AG08395 (cell line): ENCODE results near the gene CFAP43.

Experiments used
- DNase-seq: peaks from one replicate; pipeline ENCODE4 v3.0.0; 2012; ENCODE audit warnings: mixed read lengths, low spot score

The CFAP43 gene

DNA sequence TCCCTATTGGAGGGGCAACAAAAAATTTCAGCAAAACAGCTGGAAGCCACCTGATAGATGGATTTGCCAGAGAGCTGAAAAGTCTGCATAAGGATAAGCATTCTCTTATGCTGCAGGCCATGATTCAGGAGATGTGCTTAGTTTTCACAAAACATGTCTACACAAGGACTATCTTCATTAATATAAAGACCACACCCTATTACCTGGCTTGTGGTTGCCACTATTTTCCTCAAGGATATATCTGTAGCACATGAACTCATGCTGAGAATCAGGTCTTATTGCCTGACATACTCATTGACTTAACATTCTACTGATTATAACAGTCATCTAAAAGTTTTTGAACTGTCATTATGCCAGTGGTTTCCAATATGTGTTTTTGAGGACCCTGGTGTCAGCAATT is 139.4 kb downstream of the CFAP43 start:
- no peak for DNase-seq

DNA sequence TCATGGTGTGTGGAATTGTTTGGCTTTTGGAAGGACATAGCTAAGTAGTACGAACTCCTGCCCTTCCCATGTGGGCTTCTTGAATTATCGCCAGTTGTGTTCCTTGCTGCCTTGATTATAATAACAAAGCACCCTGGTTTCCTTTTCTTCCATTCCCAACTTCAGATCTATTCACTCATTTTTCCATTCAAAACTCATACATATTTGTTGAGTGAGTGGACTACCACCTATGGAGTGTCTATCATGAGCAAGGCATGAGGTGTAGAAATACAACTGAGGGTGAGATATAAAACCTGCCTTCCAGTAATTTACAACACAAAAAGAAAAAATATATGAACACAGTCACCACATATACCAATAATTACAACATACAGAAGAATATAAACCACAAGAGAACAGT is 141.6 kb downstream of the CFAP43 start:
- DNase-seq = no peak

DNA sequence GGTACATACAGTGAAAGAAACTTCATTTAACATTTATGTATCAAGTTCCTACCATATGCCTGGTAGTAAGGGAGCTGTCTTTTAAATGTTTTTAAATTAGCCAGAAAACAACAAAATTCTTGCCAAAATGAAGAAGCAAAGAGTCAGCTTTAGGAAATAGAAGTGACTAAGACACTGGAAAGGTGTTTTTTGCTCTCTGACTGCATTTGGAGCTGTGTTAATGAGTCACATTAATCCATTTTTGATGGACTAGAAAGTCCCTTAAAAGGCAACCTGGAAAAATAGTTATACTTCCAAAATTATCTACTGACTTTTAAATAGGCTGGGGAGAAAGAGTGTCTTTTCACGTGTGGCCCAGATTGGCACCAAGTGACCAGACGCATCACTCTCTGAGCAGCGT is 142.5 kb downstream of the CFAP43 start:
- no peak for DNase-seq

DNA sequence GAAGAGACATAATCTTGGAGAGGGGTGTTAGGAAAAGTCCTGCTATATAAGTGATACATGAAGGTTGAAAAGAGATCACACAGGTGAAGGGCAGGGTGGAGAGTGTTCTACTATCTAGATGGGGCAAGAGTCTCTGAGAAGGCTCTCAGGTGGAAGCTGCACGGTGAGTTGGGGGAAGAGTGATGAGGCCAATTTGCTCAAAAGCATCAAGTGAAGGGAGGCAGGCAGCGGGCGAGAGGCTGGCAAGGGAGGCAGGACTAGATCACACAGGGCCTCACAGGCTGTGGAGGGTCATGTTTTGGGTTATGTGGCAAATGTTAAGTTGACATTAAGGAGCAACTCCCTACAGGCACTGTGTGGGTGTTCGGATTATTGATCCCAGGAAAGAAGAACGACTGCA is 143.9 kb downstream of the CFAP43 start:
- DNase-seq = no peak

DNA sequence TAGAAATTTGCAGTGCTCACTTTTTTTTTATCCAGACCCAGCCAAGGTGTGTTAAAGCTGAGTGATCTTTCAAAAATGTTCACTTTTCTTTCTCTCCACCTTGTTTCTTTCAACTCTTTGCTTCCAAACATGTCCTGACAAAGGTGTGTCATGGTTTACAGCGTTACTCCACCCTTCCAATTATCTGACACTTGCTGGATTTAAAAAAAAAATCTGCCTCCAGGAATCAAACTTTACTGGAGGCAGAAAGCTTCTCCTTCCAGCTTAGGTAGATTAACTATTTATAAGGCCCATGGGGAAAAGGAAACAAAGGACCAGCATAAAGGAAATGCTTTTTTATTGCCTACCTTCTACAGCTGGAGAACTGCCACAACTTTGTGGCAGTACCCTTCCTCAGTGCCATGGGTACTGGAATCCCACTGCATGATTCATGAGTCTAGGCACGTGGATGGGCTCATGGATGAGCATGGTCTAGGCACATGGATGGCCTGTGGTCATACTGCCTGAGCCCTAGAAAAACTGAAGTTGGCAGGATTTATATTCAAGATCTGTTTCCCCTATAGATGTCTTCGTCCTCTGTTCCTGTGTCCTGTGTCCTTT is 146.3 kb downstream of the CFAP43 start, which contains the start of gene COL17A1:
Gene COL17A1 (minus strand): TSS at position 80 of the 600 bp plus-strand sequence. CDS start 5,207 bp downstream, outside the sequence.
- DNase-seq = no peak

DNA sequence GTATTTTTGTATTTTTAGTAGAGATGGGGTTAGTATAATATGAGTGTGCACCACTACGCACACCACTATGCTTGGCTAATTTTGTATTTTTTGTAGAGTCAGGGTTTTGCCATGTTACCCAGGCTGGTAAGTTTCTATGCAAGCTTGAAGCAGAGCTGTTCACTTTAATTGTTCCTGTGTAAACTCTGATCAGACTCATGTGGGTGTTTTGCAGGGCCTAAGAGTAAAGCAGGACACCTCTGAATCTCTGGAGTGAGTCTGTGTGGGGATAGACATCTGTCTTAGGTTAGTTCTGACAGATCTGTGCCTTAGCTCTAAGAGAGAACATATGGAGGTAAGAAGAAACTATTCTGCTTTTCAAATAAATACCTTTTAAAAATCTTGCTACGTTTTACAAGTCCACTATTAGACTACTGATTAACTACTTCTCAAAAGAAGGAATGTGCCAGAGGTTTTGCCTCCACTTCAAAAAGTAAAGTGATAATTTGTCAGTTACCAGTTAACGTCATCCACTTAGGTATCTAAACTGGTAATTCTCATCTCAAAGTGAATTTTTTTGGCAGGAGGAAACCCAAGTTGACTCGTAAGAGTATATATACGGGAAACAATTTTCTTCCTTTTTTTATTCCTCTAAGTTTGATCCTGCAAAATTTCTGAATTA is 147.6 kb downstream of the CFAP43 start:
- no peak for DNase-seq

DNA sequence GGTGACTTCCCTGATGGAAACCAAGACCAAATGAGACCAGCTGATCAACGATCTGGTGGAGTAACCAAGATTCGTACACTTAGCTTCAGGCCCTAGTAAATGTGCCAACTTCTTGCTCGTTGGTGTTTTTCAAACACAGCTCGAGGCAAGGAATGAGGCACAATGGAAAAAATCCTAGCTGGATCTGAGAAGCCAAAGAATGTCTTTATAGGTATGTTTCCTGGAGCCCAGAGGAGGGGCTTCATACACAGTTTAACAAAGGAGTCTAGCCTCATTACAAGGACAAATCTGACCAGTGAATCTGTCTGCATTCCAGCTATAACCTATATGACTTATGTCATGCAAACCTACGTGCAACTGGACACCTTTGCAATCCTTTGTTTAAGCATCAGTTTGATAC is 150.2 kb downstream of the CFAP43 start:
- DNase-seq = no peak

DNA sequence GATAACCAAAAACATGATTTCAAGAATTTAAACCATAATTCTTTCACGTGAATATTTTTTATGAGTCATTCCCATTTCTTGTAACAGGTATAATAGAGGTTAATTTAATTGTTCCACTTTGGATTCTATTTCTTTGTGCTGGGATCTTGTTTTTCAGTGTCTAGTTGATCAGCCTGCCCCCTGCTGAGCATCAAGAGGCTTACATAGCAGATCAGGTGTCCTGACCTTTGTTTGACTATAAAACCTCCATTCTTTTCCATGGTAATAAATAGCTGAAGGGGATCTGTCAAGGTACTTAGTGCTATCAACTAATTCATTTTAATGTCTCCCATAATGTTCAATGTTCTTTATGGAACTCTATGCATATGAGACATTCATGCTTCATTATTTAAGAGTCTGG is 151.4 kb downstream of the CFAP43 start:
- no peak for DNase-seq
